Measurements from ENCODE around the gene PKP4. TPM values are rescaled to one million over a fixed set of nuclear protein-coding genes. Genes with fewer than 3 reads are reported as not detected.

Gene PKP4
- total RNA-seq, 3 donors from 2014 or later = 62.1 to 138 (median 121) TPM

DNA sequence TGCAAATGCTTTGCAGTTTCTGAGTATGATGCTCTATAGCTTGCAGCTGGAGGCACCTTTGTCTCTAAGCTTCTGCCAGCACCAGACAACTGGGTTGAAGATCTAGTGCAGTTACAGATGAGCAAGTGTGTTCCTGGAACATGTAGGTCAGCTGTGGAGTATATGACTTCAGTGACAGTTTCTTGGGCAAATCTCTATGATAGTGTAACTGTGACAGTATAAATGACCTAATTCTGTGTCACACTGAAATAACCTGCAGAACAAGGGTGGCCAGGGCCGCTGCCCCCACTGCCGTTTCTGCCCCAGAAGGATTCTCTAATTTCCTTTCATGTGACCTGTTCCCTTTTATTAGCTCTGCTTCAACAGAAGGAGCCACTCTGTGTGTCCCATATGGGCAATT lies 193.1 kb downstream of the PKP4 start:
- intact Hi-C loops (cut with DNase I; ENCODE audit: low total_unique reads) = no loop called here
- Histone ChIP-seq H3K4me3 (no peak overlapping the region), H3K27me3 (no peaks in the 10 kb centered on the region), H3K4me1 (no peaks in the 10 kb centered on the region), H3K36me3 (no peaks in the 10 kb centered on the region), H3K9me3 (no peaks in the 10 kb centered on the region), H3K27ac (no peak overlapping the region)
- no peak for DNase-seq (ENCODE audit: low spot score in 2 of 2)
- TF ChIP-seq POLR2AphosphoS5 (IDR thresholded peaks at IDR 0.05) = no peak

DNA sequence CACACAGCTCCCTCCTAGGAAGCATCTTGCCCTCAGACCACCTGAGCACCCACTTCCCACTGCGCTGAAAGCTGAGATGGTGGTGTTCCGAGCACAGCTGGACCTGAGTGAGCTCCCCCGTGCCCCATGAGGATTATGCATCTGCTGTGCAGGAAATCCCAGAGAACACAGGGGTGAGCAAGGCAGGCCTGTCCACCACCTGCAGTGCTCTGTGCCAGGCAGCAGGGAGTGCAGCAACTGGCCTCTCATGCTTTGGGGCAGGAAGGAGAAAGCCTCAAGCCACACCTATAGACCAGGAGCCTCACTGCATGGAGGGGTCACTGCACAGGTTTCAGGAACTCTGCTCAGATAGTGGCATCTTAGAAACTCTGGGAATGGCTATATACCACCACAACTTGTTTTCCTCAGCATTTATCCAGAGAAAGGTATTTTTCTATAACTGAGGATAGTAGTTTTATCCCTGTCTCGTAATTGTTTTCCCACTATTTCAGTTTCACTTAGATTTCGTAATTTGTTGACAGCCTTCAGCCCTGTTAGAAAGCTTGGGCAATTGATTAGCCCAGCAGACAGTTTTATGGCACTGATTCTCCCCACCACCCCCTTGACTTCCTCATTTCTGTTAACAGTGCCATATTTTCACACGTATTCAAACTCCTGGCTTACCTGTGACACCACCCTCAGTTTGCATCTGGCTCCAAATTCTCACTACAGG lies 194.1 kb downstream of the PKP4 start:
- no peaks in the 10 kb centered on the region for H3K9me3 ChIP-seq
- intact Hi-C loops (cut with DNase I; ENCODE audit: low total_unique reads) = no loop called here
- no peak for DNase-seq (ENCODE audit: low spot score in 2 of 2)
- H3K4me3 ChIP-seq = no peak overlapping the region
- H3K36me3 ChIP-seq = no peaks in the 10 kb centered on the region
- no peaks in the 10 kb centered on the region for H3K27me3 ChIP-seq
- no peaks in the 10 kb centered on the region for H3K4me1 ChIP-seq
- TF ChIP-seq POLR2A (IDR thresholded peaks at IDR 0.05) (no peak), POLR2AphosphoS5 (IDR thresholded peaks at IDR 0.05) (no peak)
- TF ChIP-seq, protein P1, sequence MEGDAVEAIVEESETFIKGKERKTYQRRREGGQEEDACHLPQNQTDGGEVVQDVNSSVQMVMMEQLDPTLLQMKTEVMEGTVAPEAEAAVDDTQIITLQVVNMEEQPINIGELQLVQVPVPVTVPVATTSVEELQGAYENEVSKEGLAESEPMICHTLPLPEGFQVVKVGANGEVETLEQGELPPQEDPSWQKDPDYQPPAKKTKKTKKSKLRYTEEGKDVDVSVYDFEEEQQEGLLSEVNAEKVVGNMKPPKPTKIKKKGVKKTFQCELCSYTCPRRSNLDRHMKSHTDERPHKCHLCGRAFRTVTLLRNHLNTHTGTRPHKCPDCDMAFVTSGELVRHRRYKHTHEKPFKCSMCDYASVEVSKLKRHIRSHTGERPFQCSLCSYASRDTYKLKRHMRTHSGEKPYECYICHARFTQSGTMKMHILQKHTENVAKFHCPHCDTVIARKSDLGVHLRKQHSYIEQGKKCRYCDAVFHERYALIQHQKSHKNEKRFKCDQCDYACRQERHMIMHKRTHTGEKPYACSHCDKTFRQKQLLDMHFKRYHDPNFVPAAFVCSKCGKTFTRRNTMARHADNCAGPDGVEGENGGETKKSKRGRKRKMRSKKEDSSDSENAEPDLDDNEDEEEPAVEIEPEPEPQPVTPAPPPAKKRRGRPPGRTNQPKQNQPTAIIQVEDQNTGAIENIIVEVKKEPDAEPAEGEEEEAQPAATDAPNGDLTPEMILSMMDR (IDR thresholded peaks at IDR 0.05) = no peak
- no peak overlapping the region for H3K27ac ChIP-seq

DNA sequence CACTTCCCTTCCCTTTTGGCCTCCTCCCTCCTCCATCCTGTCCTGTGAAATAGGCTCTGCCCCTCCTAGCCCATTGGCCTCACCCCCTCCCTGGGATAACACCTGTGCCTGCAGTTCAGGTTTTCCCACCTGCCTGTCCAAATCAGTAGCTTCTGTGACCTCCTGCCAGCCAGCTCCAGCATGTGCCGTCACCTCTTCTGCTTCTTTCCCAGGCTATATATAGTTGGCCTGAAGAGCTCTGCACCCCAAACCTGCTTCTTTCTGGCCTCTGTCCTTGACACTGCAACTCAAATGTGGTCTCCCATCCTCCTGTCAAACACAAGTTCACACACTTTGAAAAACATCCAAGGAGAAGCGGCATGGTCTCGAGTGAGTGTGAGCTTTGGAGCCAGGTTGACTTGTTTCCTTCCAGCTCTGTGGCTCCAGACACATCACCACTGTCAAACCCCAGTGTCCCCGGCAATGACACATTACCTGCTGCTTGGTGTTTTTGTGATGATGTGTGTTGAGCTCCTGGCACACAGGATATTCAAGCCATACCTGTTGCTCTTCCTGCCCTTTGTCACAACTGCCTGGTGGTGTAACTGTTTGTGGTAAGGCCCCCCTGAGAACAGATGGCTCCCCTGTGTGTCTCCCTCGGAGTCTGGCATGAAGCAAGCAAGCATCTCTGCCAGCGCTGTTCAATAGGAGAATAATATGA lies 194.8 kb downstream of the PKP4 start:
- Histone ChIP-seq H3K27ac (no peak overlapping the region), H3K9me3 (no peaks in the 10 kb centered on the region), H3K27me3 (no peaks in the 10 kb centered on the region), H3K4me3 (no peak overlapping the region), H3K36me3 (no peaks in the 10 kb centered on the region), H3K4me1 (no peaks in the 10 kb centered on the region)
- intact Hi-C loops (cut with DNase I; ENCODE audit: low total_unique reads) = no loop called here
- DNase-seq (ENCODE audit: low spot score in 2 of 2) = no peak
- no peak for TF ChIP-seq POLR2A (IDR thresholded peaks at IDR 0.05)
- TF ChIP-seq POLR2AphosphoS5 (IDR thresholded peaks at IDR 0.05) = no peak
- TF ChIP-seq, protein P1 (IDR thresholded peaks at IDR 0.05) = no peak

DNA sequence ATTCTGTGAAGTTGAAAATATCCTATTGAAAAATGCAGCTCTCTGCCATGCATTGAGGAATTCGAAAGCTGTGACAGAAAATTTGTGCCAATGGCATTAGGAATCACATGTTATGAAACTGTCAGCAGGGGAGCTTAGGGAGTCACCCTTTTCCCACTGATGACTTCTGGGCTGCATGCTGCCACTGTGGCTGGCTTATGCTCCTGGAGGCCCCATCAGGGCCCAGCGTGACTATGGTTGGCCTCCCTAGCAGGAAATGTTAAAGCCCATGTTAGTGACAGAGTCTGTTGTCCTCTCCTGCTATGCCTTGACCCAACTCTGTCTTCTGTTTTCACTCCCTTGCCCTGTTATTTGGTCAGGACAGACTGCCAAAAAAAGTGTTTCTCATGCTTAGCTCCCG lies 198.9 kb downstream of the PKP4 start:
- Histone ChIP-seq H3K27me3 (no peaks in the 10 kb centered on the region), H3K36me3 (no peaks in the 10 kb centered on the region), H3K27ac (no peak overlapping the region), H3K4me1 (no peaks in the 10 kb centered on the region), H3K9me3 (no peaks in the 10 kb centered on the region), H3K4me3 (no peak overlapping the region)
- intact Hi-C loops (cut with DNase I; ENCODE audit: low total_unique reads) = no loop called here
- DNase-seq (ENCODE audit: low spot score in 2 of 2) = no peak
- TF ChIP-seq, protein P1 (IDR thresholded peaks at IDR 0.05) = no peak
- TF ChIP-seq POLR2AphosphoS5 (IDR thresholded peaks at IDR 0.05) = no peak
- no peak for TF ChIP-seq POLR2A (IDR thresholded peaks at IDR 0.05)

DNA sequence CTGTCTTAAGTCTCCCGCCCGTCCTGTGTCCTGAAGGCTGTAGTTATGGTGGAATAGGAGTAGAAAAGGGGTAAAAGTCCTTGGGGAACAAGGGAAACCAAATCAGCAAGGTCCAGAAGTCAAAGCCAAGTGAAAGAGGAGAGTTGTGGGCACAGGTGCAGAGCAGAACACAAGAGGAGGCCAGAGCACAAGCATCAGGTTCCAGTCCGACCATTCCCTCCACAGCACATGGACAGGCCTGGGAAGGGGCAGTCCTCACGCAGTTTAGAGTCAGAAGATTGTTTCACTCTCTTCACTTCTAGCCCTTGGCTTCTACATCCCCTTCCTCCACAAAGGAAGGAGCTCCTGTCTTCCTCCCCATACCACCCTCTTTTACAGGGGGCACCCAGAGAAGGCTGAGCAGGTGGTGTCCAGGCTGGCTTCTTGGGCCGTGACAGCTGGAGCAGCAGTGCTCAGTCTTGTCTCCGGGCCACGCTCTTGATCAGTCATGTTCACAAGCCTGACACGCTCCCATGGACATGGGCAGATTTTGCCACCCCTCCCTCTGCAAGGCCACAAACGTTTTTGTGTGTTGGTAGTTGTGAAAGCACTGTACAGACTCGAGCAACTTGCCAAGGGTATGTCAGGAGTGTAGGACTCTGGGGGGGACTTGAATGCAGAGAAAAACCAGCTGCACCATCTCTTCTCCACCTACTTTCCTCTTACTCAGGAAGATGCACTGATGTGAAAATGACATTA lies 199.9 kb downstream of the PKP4 start:
- TF ChIP-seq POLR2A (IDR thresholded peaks at IDR 0.05) (no peak), POLR2AphosphoS5 (IDR thresholded peaks at IDR 0.05) (no peak)
- TF ChIP-seq, protein P1 (IDR thresholded peaks at IDR 0.05) = no peak
- Histone ChIP-seq H3K4me1 (no peaks in the 10 kb centered on the region), H3K9me3 (no peaks in the 10 kb centered on the region), H3K27ac (no peak overlapping the region), H3K36me3 (no peaks in the 10 kb centered on the region), H3K4me3 (no peak overlapping the region), H3K27me3 (no peaks in the 10 kb centered on the region)
- DNase-seq (ENCODE audit: low spot score in 2 of 2) = no peak
- intact Hi-C loops (cut with DNase I; ENCODE audit: low total_unique reads) = no loop called here
